Measurements from ENCODE around the gene APH1A.
"Not testable (repeated sequence)": the region's sequence is repeated elsewhere in the genome, so short reads cannot be mapped to it uniquely, and the experiment has no call there.

Gene APH1A

DNA sequence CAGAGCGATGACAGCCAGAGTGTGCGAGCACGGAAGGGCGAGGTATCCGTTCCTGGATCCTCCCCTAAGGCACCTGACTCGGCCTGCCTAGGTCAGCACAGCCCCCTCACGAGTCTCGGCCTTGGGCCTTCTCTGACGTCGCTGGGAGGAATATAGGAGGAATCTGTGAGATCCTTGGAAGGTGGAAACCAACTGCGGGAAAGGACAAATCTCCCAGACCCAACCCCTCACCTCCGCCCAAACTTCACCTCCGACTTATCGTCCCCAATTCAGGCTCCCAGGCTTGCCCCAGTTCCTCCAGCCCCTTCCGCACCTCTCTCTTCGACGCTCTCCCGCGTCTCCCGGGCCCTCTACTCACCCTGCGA, 494 bp downstream of the APH1A start:
- ATAC-seq (peak; percentile 36), DNase-seq (peak; percentile 34)

DNA sequence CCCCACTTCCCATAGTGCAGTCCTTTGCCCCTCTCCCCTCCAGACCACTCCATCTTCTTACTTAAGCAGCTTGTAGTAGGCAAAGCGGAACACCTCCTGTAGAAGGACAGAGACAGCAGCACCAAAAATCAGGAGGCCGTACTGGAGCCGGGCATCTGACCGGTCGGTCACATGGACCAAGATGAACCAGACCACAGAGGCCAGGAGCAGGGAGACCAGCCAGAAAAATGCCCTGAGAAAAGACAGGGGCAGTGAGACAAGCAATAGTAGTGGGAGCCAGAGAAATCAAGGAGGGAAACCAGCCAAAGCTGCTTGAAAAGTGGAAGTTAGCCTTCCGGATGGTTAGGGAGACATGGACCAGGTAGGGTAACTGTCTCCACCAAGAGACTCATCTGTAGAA, 920 bp downstream of the APH1A start:
- no peak for DNase-seq
- no peak for ATAC-seq

DNA sequence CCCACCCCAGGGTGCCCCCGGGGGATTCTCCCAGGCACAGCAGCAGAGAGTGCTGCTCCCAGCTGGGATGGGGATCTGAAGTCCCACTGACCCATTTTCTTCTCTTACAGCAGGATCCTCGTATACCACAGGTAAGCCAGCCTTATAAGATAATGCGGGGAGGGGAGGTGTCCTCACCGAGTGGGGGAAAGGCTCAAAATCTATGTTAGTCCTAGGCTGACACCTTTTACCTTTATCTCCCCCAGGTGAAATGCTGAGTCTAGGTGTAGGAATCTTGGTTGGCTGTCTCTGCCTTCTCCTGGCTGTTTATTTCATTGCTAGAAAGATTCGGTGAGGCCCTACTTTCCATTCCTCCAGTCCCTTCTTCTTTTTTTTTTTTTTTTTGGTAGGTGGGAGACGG, 5.3 kb downstream of the APH1A start:
- no peak for DNase-seq
- ATAC-seq = no peak

DNA sequence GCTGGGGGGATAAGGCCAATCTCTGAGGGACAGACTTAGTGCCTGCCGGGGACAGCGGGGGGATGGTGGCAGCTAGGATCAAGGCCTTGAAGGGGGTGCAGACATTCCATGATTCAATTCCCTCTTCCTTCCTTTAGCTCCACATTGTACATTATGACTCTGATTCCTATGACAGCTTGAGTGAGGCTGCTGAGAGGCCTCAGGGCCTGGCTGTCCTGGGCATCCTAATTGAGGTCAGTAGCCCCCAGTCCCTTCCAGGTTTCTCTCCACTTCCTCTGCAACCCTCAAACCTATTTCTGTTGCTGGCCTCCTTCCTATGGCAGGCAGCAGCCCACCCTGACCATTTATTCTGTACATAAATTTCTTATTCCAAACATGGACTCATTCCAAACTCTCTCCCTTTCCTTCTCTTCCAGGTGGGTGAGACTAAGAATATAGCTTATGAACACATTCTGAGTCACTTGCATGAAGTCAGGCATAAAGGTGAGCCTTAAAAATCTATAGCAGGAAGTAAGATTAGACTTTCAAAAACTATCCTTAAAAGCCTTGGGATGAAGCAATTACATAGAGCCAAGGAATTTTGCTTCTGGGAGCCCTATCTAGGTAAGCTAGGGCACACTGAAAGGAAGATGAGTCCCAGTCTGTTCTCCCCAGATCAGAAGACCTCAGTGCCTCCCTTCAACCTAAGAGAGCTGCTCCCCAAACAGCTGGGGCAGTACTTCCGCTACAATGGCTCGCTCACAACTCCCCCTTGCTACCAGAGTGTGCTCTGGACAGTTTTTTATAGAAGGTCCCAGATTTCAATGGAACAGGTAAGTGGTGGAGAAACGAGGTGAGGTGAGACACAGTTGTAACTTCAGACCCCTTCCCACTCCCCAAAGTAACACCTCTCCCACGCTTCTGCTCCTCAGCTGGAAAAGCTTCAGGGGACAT, 6.2 kb downstream of the APH1A start:
- no peak for DNase-seq
- no peak for ATAC-seq

DNA sequence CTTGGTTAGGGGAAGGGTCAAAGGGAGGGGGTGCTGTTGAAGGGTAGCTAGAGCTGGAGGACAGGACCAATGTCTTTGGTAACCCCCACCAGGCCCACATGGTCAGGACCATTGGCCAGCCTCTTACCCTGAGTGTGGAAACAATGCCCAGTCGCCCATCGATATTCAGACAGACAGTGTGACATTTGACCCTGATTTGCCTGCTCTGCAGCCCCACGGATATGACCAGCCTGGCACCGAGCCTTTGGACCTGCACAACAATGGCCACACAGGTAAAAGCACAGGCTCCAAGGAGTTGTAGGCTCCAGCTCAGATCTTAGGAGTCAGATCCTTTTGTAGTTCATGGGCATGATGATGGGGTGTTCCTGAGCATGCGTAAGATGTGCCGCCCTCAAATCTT, 7.4 kb downstream of the APH1A start:
- ATAC-seq (no peak), DNase-seq (no peak)

DNA sequence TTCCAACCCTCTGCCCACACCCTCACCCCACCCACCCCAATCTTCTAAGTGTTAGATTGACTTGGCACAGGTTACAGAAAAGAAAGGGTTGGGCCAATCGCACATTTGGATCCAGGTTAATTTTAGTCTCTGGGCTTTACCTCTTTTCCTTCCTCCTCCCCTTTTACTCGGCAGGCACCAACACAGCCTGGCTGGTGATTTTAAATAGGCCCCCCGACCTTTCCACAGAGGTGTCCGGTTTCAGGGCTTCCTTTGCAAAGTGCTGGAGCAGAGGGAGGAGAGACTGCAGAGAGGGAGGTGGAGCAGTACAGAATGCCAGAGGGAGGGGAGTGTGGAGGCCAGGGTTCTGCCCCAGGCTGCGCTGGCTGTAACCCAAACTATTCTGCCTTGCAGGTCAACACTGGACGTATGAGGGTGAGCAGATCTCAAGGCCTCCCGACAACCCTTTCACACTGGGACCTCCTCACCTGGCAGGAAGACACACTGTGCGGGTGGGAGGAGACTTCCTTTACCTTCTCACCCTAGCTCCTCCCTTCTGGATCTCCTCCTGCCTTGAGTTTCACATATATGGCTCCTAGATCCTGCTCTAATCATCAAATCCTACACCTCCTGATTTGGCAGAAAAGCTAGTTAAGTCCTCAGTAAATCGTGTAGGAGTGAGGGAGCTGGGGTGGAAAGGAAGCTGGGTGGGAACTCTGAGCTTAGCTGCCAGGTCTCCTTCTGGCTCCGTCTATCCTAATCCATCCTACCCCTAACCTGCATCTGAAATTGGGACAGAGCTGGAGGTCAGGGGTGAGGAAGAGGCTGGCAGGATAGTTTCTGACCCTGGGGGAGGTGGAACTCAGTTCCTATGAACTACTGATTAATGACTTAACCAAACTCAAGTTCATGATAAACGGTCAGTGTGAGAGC, 8.8 kb downstream of the APH1A start:
- ATAC-seq (no peak), DNase-seq (no peak)

DNA sequence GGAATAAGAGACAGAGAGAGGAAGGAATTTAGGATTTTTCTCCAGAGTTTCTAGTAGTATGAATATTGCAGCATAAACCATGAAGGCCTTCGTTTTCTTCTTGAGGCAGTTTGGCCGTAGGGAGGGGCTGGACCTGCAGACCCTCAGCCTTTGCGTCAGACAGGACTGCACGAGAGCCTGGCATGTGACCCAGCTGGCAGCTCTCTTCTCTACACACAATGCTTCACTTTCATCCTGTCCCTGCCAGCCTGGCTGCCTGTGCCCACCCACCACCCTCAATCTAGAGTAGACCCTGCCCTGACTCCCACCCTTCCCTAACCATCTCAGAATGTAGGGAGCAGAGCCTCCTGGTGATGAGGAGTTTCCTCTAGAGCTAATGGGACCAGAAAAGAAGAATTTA, 9.6 kb downstream of the APH1A start:
- DNase-seq (no peak), ATAC-seq (no peak)

DNA sequence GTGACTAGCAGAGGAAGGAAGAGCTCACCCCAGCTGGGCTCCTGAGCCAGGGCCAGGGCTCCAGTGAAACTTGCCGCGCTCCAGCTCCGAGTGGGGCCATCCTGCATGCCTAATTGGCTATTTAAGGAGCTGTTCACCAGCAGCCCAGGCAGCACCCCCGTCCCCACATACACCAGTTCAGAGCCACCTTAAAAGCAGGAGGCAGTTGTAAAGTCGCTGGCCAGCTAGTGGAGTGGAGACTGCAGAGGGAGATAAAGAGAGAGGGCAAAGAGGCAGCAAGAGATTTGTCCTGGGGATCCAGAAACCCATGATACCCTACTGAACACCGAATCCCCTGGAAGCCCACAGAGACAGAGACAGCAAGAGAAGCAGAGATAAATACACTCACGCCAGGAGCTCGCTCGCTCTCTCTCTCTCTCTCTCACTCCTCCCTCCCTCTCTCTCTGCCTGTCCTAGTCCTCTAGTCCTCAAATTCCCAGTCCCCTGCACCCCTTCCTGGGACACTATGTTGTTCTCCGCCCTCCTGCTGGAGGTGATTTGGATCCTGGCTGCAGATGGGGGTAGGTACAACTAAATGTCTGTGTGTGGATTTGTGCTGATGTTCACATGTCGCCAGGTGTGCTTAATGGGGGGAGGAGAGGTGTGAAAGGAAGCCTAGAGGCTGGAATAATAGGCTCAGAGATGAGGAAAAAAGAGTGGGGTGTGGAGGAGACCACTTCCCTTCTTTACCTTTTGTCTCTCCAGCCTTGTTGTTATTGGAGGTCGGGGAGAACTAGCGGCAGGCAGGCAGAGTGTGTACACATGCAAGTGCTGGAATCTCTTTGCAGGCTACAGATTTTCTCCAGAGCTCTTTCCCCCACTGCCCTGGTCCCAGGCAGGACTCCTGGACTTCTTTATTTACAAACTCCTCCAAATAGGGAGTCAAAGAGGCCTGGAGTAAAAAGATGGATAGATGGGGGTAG, 10.9 kb downstream of the APH1A start, which contains the start of gene CA14:
TSS of gene CA14 (plus strand) at position 151 of the 962 bp plus-strand sequence. CDS start at position 506, 355 bp downstream.
- ATAC-seq (no peak), DNase-seq (no peak)

DNA sequence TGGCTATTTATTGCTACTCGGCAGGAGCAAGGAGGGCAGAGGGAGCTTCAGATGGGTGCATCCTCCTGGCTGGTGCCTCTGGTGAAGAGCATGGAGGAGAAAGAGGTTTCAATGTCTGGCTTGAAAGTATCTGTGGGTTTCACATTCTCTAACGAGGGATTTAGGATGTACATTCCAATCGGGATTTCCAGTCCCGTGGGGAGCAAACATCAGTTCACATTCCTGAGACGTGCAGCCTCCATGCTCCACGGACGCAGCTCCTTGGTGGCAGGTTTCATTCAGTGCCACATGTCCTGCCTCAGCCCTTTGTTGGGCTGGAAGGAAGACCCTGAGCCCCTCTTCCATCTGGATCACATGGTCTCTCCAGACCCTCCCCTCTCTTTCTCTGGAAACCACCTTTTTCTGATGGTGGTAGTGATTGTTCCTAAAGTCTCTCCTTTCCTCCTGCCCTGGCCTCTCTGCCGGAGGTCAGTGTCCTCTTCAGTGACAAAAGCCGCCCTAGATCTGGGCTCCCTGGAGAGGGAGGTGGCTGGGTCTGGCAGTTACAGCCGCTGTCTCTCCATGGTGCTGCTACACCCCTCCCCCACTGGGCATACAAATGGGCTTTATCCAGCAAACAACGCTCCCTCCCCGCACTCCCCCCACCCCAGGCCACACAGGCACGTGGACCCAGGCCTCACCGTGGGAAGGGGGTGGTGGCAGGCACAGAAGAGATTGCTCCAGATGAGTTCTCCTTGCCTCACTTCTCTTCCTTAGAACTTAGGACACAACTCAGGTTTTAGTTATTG, 12.1 kb downstream of the APH1A start:
- DNase-seq = no peak

DNA sequence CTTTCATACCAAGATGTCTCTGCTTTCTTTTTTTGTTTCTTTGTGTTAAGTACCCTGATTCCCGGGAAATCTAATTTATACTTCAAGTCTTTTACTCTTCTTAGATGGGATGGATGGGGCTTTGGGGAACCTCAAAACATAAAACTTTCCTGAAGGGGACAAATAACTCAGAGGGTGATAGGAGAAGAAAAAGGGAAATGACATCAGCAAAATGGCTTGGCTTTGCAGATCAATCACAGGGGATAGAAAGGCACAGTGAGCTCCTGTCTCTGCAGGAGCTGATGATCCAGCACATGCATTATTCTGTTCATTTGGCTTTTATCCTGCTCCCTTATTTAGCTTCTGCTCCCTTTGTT, 12.6 kb downstream of the APH1A start:
- DNase-seq = no peak
- ATAC-seq = no peak

More for the DNA sequence above, 12.1 kb downstream of the APH1A start:
- ATAC-seq = no peak

DNA sequence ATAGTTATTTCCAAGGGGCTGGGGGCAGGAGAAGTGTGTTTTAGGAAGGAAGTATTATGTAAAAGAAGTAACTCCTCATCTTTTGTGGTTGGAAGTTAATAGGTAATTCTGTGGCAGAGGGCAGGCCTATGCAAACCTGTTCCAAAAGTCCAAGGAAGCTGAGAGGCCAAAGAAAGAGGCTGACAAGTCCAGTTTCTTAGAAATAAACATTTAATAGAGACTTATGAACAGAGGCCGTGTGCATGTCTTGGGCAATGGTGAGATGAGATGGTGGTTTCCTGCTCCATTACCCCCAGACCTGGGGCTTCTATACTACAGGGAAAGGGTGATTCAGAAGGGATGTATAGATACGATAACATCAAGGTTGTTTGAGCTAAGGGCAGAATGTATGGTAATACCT, 18.9 kb downstream of the APH1A start:
- ATAC-seq = no peak
- DNase-seq = no peak

DNA sequence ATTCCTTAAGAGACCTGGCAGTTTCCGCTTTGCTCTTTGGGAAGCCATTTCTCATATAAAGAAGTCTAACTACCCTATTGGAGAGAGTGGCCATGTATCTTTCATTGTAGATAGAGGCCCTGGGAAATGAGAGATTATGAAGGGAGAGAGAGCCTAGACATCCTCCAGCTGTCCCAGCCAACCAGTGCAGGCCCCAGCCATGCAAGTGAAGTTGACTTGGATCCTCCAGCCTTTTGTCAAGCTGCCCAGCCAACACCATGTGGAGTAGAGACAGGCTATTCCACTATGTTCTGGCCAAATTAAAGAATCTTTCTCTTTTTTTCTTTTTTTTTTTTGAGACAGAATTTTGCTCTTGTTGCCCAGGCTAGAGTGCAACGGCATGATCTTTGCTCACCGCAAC, 25.8 kb downstream of the APH1A start:
- DNase-seq (no peak), ATAC-seq (no peak)

DNA sequence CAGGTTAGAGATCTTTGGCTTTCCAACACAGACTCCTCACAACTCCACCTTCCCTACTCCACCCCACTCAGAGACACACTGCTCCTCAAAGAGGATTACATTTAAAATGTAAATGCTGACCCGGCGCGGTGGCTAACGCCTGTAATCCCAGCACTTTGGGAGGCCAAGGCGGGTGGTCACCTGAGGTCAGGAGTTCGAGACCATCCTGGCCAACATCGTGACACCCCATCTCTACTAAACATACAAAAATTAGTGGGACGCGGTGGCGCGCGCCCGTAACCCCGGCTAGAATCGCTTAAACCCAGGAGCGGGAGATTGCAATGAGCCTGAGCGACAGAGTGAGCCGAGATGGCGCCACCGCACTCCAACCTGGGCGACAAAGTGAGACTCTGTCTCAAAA, 31.1 kb downstream of the APH1A start:
- ATAC-seq = no peak
- DNase-seq = no peak

DNA sequence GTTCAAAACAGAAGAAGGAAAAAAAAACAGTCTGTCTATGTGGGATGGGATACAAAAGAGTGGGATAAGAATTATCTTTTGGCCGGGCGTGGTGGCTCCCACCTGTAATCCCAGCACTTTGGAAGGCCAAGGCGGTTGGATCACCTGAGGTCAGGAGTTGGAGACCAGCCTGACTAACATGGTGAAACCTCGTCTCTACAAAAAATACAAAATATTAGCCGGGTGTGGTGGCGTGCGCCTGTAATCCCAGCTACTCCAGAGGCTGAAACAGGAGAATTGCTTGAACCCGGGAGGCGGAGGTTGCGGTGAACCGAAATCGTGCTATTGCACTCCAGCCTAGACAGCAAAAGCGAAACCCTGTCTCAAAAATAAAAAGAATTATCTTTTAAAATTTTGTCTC, 31.6 kb downstream of the APH1A start:
- not testable (repeated sequence) for DNase-seq, ATAC-seq

DNA sequence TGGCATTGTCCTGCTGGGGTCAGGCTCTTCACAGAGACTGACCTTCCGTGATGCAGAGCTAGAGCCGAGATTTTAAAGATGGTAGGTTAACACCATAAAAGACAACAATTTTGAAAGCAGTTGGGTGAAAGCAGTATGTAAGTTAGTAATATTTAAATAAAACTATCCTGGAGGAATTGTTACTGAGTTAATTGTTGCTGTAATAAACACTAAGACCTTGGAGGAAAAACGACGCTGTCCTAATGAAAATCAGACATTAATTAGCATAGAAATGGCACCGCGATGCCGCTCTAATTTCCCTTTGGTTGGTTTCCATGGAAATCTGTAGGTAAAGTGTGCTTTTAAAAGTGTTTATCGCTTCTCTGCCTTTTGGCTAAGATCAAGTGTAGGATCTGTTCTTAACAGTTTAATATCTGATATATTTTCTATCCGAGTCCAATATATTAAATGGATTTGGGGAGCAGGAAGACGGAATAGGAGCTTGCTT, 32.2 kb downstream of the APH1A start:
- no peak for DNase-seq
- no peak for ATAC-seq

DNA sequence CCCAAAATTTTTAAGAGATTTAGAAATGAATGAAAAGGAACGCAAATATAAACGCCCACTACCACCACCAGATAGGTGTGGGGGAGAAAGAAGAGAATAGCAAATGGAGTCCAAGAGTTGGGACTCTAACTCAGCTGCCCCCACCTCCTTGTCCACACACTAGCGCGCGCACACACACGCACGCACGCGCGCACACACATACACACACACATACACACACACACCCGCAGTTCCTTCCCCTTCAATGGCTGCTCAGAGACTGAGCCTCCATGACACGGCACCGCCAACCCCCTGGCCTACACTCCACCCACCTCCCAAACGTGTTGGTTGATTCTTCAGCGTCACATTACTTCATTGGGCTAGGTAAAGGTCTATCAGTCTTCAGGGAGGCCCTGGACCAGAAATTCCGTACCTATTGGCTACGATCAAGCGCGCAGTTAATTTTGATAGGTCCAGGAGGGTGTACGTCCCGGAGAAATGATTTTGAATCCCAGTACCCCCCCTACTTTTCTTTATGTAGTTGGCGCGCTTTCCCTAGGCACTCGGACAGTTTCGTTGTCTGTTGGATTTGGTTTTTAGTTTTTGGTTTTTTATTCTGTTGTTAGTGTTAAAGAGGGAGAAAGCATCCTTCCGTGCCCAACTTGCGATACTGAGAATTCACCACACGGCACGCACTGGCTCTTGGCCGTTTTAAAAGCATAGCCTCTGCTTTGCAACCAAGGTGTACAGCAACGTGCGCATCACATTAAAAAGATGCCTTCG, 32.8 kb downstream of the APH1A start, which contains the start of gene ANP32E:
TSS of gene ANP32E (minus strand) at position 261 of the 762 bp plus-strand sequence. CDS start 326 bp downstream, outside the sequence.
- ATAC-seq = peak; percentile 92
- peak; percentile 89 for DNase-seq

DNA sequence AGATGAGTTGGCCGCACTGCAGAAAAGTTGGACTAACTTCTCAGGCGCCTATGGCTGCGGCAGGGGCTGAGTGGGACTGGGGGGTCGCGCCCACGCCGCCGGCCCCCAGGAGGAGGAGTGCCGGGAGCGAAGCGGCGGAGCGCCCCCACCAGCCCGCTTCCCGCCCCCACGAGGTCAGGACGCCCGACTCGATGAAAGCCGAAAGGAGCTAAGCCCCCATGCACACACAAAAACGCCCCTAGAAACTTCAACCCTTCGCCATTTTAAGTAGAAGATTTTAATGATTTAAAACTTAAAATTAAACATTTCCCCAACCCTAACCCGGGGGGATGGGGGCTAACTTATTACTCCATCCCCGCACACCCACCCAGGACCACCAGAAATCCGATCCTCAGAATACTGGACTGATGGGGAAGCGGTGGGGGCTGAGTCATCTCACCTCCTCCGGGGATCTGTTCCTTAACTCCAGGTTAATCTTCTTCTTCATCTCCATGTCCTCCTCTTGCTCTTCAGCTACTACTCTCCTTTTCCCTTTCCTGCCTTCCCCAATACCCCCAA, 33.4 kb downstream of the APH1A start:
- ATAC-seq (no peak), DNase-seq (peak; percentile 49)

DNA sequence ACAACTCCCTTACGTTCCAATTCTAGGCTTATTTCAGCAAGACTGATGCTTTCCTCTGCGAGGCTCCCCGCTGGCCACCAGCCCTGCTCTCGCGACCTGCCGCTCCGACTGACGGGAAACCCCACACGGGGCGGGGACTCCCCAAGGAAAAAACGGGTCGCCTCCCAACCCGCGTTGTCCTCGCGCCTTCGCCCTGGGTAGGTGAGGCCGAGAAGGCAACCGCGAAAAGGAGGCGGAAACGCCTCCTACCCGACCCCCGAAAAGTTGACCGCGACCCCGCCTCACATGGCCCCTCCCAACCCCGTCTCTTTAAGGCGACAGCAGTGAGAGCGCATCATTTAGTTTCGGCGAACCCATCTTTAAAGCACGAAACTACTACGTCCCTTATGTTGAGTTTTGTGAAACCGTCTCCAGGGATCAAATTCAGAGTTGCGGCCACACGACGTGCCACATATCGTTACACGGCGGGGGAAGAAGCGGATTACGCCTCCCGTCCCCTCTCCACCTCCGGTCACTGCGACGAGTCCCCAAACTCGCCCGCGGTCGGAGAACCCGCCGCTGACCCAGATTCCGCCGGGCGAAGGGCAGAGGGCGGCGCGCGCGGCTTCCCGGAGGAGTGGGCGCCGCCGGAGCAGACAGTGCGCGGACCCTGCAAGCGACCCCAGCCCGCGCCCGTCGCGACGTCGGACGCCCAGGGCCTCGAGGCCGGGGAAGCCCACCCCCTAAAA, 34.1 kb downstream of the APH1A start:
- DNase-seq = peak; percentile 93
- peak; percentile 76 for ATAC-seq

DNA sequence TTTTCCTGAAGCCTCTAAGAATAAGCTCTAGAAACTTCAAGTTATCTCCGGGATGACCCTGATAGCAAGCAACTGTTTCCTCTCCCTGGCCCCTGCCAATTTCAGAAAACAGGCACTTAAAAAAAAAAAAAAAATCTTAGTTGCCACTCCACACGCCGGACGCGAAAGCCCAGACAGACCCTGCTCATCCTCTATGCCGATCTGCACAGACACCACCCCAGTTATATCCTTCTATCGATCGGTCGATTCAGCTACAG, 34.6 kb downstream of the APH1A start:
- no peak for ATAC-seq

More for the DNA sequence above, 34.6 kb downstream of the APH1A start:
- no peak for DNase-seq
